Brain microvascular endothelial cell (primary cell): Measurements from ENCODE around the gene HKDC1.

Experiments
- DNase-seq: peaks from one replicate; pipeline ENCODE4 v3.0.0-alpha.2; 2020
- H3K27ac ChIP-seq: fragments of 250-450 bp; sonication (Bioruptor Pico); 2 replicates; pipeline ENCODE4 v1.5.1; 2020; ENCODE audit warnings: mild to moderate bottlenecking, moderate library complexity
- H3K27me3 ChIP-seq: fragments of 250-450 bp; sonication (Bioruptor Pico); replicated peaks from 2 replicates; pipeline ENCODE4 v1.5.1; 2020; ENCODE audit warnings: mild to moderate bottlenecking
- H3K36me3 ChIP-seq: fragments of 250-450 bp; sonication (Bioruptor Pico); replicated peaks from 2 replicates; pipeline ENCODE4 v1.5.1; 2020; ENCODE audit warnings: mild to moderate bottlenecking
- H3K4me3 ChIP-seq: 2 replicates; pipeline ENCODE4 v1.5.1; 2011; ENCODE audit warnings: low read depth, mild to moderate bottlenecking, control low read depth, low read length, moderate library complexity
- CTCF ChIP-seq: IDR thresholded peaks from 2 replicates; pipeline ENCODE4 v1.5.1; 2011; ENCODE audit warnings: low read depth, mild to moderate bottlenecking, moderate library complexity, low read length, control low read depth, inconsistent platforms; ENCODE audit errors: missing control alignments
- in situ Hi-C: cut with HindIII; loops from 2 replicates; pipeline ENCODE4 v1.10.0; 2017; ENCODE audit warnings: low sequenced_read_pairs, low pct_ligation_motif_present

HKDC1 gene

GRCh38 chr10:69253171-69253570 lies 33.0 kb downstream of the HKDC1 start:
- Histone ChIP-seq H3K27me3 (no peaks in the 10 kb centered on the region), H3K4me3 (no peak overlapping the region), H3K36me3 (no peaks in the 10 kb centered on the region), H3K27ac (no peak overlapping the region)
- no peak for TF ChIP-seq CTCF
- in situ Hi-C loops = no loop called here
- no peak for DNase-seq

- Histone ChIP-seq H3K4me3 (no peak overlapping the region), H3K27me3 (no peaks in the 10 kb centered on the region), H3K36me3 (no peaks in the 10 kb centered on the region), H3K27ac (no peak overlapping the region)
- DNase-seq = no peak
- in situ Hi-C loops = no loop called here
- no peak for TF ChIP-seq CTCF
Measured at GRCh38 chr10:69254877-69255276, 34.7 kb downstream of the HKDC1 start.

GRCh38 chr10:69259547-69260243 lies 39.6 kb downstream of the HKDC1 start:
- TF ChIP-seq CTCF = no peak
- in situ Hi-C loops = no loop called here
- H3K27ac ChIP-seq = no peak overlapping the region
- H3K4me3 ChIP-seq = no peak overlapping the region
- H3K27me3 ChIP-seq = peaks cover 5% of the 10 kb centered on the region
- no peaks in the 10 kb centered on the region for H3K36me3 ChIP-seq
- DNase-seq = no peak

GRCh38 chr10:69261184-69261583 lies 41.1 kb downstream of the HKDC1 start:
- H3K4me3 ChIP-seq = no peak overlapping the region
- H3K27ac ChIP-seq = no peak overlapping the region
- in situ Hi-C loops = no loop called here
- no peak for DNase-seq
- no peak for TF ChIP-seq CTCF
- peaks cover 5% of the 10 kb centered on the region for H3K27me3 ChIP-seq
- H3K36me3 ChIP-seq = no peaks in the 10 kb centered on the region

- in situ Hi-C loops = no loop called here
- TF ChIP-seq CTCF = no peak
- Histone ChIP-seq H3K4me3 (no peak overlapping the region), H3K27ac (no peak overlapping the region), H3K27me3 (peaks cover 7% of the 10 kb centered on the region), H3K36me3 (no peaks in the 10 kb centered on the region)
- no peak for DNase-seq
Measured at GRCh38 chr10:69262292-69262751, 42.2 kb downstream of the HKDC1 start.

- in situ Hi-C loops = no loop called here
- peaks cover 6% of the 10 kb centered on the region for H3K27me3 ChIP-seq
- no peak overlapping the region for H3K27ac ChIP-seq
- H3K4me3 ChIP-seq = no peak overlapping the region
- no peaks in the 10 kb centered on the region for H3K36me3 ChIP-seq
- TF ChIP-seq CTCF = no peak
- no peak for DNase-seq
Measured at GRCh38 chr10:69265521-69265920, 45.4 kb downstream of the HKDC1 start.
